ENCODE results near the gene ID2. TPM values are rescaled to one million over a fixed set of nuclear protein-coding genes. Genes with fewer than 3 reads are reported as not detected.

Gene ID2
- 548 and 668 TPM in 2 replicates for total RNA-seq (2014; rRNA removed; shearing (Covaris generic))
- polyA plus RNA-seq (2016; fragmentation: Nextera tagmentation; extraction: Ambion mirVana): 468 and 478 TPM in 2 replicates

- Histone ChIP-seq H3K4me1 (ENCODE audit: insufficient read depth) (peaks cover 32% of the 10 kb centered on the region), H3K9me3 (ENCODE audit: low read depth) (no peaks in the 10 kb centered on the region), H3F3A (ENCODE audit: insufficient read depth) (peaks cover 63% of the 10 kb centered on the region), H3K27ac (peak within 1 kb of the TSS; percentile 100), H4K20me1 (ENCODE audit: insufficient read depth) (peaks cover 3% of the 10 kb centered on the region; the same call in 1 of the 2 replicates), H3K79me2 (ENCODE audit: insufficient read depth) (peaks cover 32% of the 10 kb centered on the region), H3K9ac (peak within 1 kb of the TSS; percentile 100), H2AFZ (peak within 1 kb of the TSS; percentile 62), H3K4me3 (peak within 1 kb of the TSS; percentile 100), H3K4me2 (ENCODE audit: unreplicated experiment) (peak within 1 kb of the TSS; percentile 93), H3K9me2 (ENCODE audit: insufficient read depth) (no peaks in the 10 kb centered on the region), H3K27me3 (replicated peaks; ENCODE audit: insufficient read depth) (no peaks in the 10 kb centered on the region), H3K36me3 (ENCODE audit: low read depth) (peaks cover 18% of the 10 kb centered on the region)
- TF ChIP-seq EZH2phosphoT487 (IDR thresholded peaks at IDR 0.05; ENCODE audit: insufficient read depth, low read depth) (no peak), EZH2 (IDR thresholded peaks at IDR 0.05; ENCODE audit: insufficient read depth, poor library complexity, severe bottlenecking) (no peak)
- peak; percentile 99 for DNase-seq
- in situ Hi-C loops (cut with MboI): loop anchor here (25.0 kb wide), 4 partner anchors 670 to 1570 kb away; no protein-coding TSS in a partner anchor
- WGBS, 2 experiments (ENCODE audit: low coverage in 1 of 2, low lambda C conversion rate in 2 of 2, missing lambda C conversion rate in 2 of 2): 1% methylated on average over 64 to 67 of the region's 70 CpGs
Observed at GRCh38 chr2:8681786-8682692, at the start of gene ID2. ID2 (plus strand) TSS chr2:8682056; CDS start chr2:8682166, 110 bp downstream.

- no peaks in the 10 kb centered on the region for H3K36me3 ChIP-seq (ENCODE audit: low read depth)
- no peaks in the 10 kb centered on the region for H3K9me2 ChIP-seq (ENCODE audit: insufficient read depth)
- no peak overlapping the region for H3K4me3 ChIP-seq
- H3K4me2 ChIP-seq (ENCODE audit: unreplicated experiment): no peak overlapping the region
- H3K9me3 ChIP-seq (ENCODE audit: low read depth): no peaks in the 10 kb centered on the region
- H3K9ac ChIP-seq: no peak overlapping the region
- DNase-seq: no peak
- no peaks in the 10 kb centered on the region for H3F3A ChIP-seq (ENCODE audit: insufficient read depth)
- H3K79me2 ChIP-seq (ENCODE audit: insufficient read depth): no peaks in the 10 kb centered on the region
- TF ChIP-seq EZH2phosphoT487 (IDR thresholded peaks at IDR 0.05; ENCODE audit: insufficient read depth, low read depth): no peak
- no peak for TF ChIP-seq EZH2 (IDR thresholded peaks at IDR 0.05; ENCODE audit: insufficient read depth, poor library complexity, severe bottlenecking)
- peaks cover 29% of the 10 kb centered on the region for H3K4me1 ChIP-seq (ENCODE audit: insufficient read depth)
- in situ Hi-C loops (cut with MboI): no loop called here
- no peak overlapping the region for H3K27ac ChIP-seq
- WGBS, 2 experiments (ENCODE audit: low coverage in 1 of 2, low lambda C conversion rate in 2 of 2, missing lambda C conversion rate in 2 of 2): 91 to 93% methylated on average over 11 of the region's 11 CpGs
- H3K27me3 ChIP-seq (replicated peaks; ENCODE audit: insufficient read depth): no peaks in the 10 kb centered on the region
- H2AFZ ChIP-seq: no peak overlapping the region
- no peaks in the 10 kb centered on the region for H4K20me1 ChIP-seq (ENCODE audit: insufficient read depth)
Observed at GRCh38 chr2:8632755-8633154, 49.1 kb upstream of the ID2 start.

GRCh38 chr2:8633186-8633734 is 48.6 kb upstream of the ID2 start:
- H3K79me2 ChIP-seq (ENCODE audit: insufficient read depth): no peaks in the 10 kb centered on the region
- no peaks in the 10 kb centered on the region for H3K27me3 ChIP-seq (replicated peaks; ENCODE audit: insufficient read depth)
- no peaks in the 10 kb centered on the region for H3K36me3 ChIP-seq (ENCODE audit: low read depth)
- no peaks in the 10 kb centered on the region for H3F3A ChIP-seq (ENCODE audit: insufficient read depth)
- TF ChIP-seq EZH2 (IDR thresholded peaks at IDR 0.05; ENCODE audit: insufficient read depth, poor library complexity, severe bottlenecking) (no peak), EZH2phosphoT487 (IDR thresholded peaks at IDR 0.05; ENCODE audit: insufficient read depth, low read depth) (no peak)
- peak overlapping the region; percentile 52 for H3K4me2 ChIP-seq (ENCODE audit: unreplicated experiment)
- peak overlapping the region; percentile 45 for H2AFZ ChIP-seq
- H3K4me1 ChIP-seq (ENCODE audit: insufficient read depth): peaks cover 29% of the 10 kb centered on the region
- no peak for DNase-seq
- H3K27ac ChIP-seq: peak overlapping the region; percentile 58
- H3K4me3 ChIP-seq: peak overlapping the region; percentile 53
- in situ Hi-C loops (cut with MboI): no loop called here
- no peaks in the 10 kb centered on the region for H4K20me1 ChIP-seq (ENCODE audit: insufficient read depth)
- H3K9me2 ChIP-seq (ENCODE audit: insufficient read depth): no peaks in the 10 kb centered on the region
- 59 to 67% methylated on average over 7 of the region's 7 CpGs for WGBS, 2 experiments (ENCODE audit: low coverage in 1 of 2, low lambda C conversion rate in 2 of 2, missing lambda C conversion rate in 2 of 2)
- no peaks in the 10 kb centered on the region for H3K9me3 ChIP-seq (ENCODE audit: low read depth)
- peak overlapping the region; percentile 51 for H3K9ac ChIP-seq

GRCh38 chr2:8633735-8634313 is 48.0 kb upstream of the ID2 start:
- in situ Hi-C loops (cut with MboI): no loop called here
- Histone ChIP-seq H4K20me1 (ENCODE audit: insufficient read depth) (no peaks in the 10 kb centered on the region), H3K27me3 (replicated peaks; ENCODE audit: insufficient read depth) (no peaks in the 10 kb centered on the region), H3K4me2 (ENCODE audit: unreplicated experiment) (peak overlapping the region; percentile 65), H3K27ac (peak overlapping the region; percentile 58), H3F3A (ENCODE audit: insufficient read depth) (no peaks in the 10 kb centered on the region), H3K4me1 (ENCODE audit: insufficient read depth) (peaks cover 29% of the 10 kb centered on the region), H3K4me3 (peak overlapping the region; percentile 53), H3K9ac (peak overlapping the region; percentile 51), H3K79me2 (ENCODE audit: insufficient read depth) (no peaks in the 10 kb centered on the region), H3K9me3 (ENCODE audit: low read depth) (no peaks in the 10 kb centered on the region), H2AFZ (peak overlapping the region; percentile 45), H3K36me3 (ENCODE audit: low read depth) (no peaks in the 10 kb centered on the region), H3K9me2 (ENCODE audit: insufficient read depth) (no peaks in the 10 kb centered on the region)
- no peak for TF ChIP-seq EZH2 (IDR thresholded peaks at IDR 0.05; ENCODE audit: insufficient read depth, poor library complexity, severe bottlenecking)
- TF ChIP-seq EZH2phosphoT487 (IDR thresholded peaks at IDR 0.05; ENCODE audit: insufficient read depth, low read depth): 0 out of 2 replicates have a peak, but pooled peaks have one; percentile 43
- 19 to 23% methylated on average over 14 of the region's 14 CpGs for WGBS, 2 experiments (ENCODE audit: low coverage in 1 of 2, low lambda C conversion rate in 2 of 2, missing lambda C conversion rate in 2 of 2)
- peak; percentile 94 for DNase-seq

All from GM23248 (cell line).